Stimulated activated CD8-positive, alpha-beta memory T cell treated with anti-CD3 and anti-CD28 coated beads, Interleukin-12 subunit alpha, Interleukin-12 subunit beta, amount 100 ng/mL, for 4 hours (primary cell): Measurements from ENCODE around the gene DHDDS.
A peak's percentile ranks its signal among the peaks of the same experiment; 100 is the strongest.
"Not testable (repeated sequence)": the region's sequence is repeated elsewhere in the genome, so short reads cannot be mapped to it uniquely, and the experiment has no call there.

Experiments
- DNase-seq: peaks from one replicate; pipeline ENCODE4 v3.0.0-alpha.2; 2020; ENCODE audit warnings: low read depth

The DHDDS gene

GRCh38 chr1:26475989-26476388, 43.9 kb downstream of the DHDDS start:
- DNase-seq = no peak

DNA sequence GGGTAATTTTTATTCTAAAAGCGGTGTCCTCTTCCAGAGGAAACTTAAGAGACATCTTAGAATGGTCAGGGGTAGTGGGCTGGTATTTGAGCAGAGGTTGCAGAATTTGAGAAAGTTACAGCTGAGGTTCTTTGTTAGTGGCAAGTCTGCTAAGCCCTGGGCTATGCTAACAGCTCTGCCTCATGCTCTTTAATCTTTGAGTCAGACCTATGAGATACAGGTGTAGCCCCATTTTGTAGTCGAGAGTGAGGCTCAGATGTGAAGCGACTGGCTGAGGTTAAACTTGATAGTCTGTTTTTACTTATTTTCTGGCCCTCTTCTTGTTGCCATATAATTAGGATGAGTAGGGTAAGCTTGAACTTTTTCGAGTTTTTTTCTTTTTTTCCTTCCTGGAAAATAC, 44.8 kb downstream of the DHDDS start:
- DNase-seq = no peak

DNA sequence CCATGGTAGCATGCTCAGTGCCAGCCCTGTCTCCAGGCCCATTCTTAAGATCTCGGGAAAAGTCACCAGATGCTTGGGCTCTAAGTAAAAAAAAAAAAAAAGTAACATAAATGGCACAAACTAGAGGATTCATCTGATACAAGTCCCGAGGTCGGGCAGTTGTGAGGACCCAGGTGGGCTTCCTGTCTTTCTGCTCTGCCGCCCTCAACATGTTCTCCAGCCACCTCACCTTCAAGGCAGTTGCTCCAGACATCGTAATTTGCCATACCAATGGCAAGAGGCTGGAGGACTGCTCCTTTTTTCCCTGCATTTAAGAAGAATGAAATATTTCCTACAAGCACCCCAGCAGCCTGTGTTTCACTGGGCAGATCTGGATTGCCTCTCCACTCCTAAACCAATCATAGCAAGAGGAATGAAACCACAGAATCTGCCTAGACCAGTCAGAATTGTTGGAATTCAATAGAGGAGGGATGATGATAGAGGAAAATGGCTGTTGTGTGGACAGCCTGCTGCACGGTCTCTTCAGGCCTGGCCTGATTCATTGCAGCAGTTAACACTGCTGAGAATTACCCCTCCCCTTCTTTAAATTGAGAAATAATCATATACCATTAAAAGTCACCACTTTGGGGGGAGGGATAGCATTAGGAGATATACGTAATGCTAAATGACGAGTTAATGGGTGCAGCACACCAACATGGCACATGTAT, 45.5 kb downstream of the DHDDS start:
- DNase-seq = no peak

- no peak for DNase-seq
Measured at GRCh38 chr1:26478159-26478558, 46.0 kb downstream of the DHDDS start.

DNA sequence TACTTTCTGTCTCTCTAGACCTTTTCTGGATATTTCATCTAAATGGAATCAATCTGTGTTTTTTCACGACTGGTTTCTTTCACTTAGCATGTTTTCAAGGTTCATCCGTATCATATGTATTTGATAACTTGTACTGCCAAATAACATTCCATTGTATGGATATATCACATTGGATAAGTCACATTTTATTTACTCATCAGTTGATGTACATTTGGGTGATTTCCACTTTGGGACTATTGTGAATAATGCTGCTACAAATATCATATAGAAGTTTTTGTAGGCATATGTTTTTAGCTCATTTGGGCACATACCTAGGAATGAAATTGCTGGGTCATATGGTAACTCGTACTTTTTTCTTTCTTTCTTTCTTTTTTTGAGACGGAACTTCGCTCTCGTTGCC, 46.9 kb downstream of the DHDDS start:
- DNase-seq = no peak

DNA sequence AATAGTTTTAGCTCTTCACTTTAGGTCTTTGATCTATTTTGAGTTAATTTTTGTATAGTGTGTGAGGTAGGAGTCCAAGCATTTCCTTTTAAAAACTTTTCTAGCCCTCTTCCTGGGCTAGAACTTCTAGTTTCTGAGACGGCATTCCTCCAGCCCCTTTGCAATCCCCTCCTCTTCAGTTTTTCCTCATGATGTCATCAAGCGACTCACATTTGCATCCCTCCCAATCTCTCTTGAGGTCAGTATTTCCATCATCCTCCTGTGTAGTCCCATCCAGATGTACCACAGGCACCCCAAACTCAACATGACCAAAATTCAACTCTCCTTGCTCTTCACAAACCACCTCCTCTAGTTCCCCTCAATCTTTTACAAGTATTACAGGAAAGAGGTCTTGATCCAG, 50.8 kb downstream of the DHDDS start:
- DNase-seq = no peak

GRCh38 chr1:26483980-26484379, 51.9 kb downstream of the DHDDS start:
- no peak for DNase-seq

GRCh38 chr1:26490155-26490554, 58.0 kb downstream of the DHDDS start:
- DNase-seq = no peak

DNA sequence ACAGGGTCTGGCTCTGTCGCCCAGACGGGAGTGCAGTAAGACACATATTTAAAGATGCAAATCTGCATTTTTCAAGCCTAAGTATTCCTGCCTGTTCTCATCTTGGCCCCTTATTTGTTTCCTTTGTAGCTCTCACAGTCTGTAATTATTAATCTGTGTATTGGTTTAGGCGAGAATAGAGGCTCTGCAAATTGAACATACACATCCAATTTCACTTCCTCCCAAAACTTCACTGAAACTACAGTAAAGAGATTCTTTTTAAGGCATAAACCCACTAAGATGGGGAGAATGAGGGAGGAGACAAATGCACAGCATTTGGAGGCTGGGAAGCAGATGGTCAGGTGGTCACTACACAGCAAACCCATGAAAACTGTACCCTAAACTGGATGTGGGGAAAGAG, 61.1 kb downstream of the DHDDS start:
- no peak for DNase-seq

- no peak for DNase-seq
Measured at GRCh38 chr1:26493938-26494337, 61.8 kb downstream of the DHDDS start.

- DNase-seq = no peak
Measured at GRCh38 chr1:26496861-26497260, 64.7 kb downstream of the DHDDS start.

DNA sequence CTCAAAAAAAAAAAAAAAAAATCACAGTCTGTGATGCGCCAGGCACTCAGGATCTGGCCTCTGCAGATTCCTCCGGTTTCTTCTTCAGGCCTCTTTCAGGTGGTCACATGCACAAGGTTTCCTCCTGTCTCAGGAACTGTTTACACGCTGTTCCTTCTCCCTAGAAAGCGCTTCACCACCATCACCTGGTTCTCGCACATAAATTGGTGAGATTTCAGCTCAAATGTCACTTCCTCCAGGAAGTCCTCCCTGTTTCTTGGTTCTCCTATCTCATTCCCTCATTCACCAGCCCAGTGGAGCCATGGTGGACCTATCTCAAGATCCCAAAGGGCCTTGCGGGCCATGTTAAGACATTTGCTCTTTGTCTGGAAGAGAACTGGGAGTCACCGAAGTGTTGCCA, 66.8 kb downstream of the DHDDS start:
- no peak for DNase-seq

DNA sequence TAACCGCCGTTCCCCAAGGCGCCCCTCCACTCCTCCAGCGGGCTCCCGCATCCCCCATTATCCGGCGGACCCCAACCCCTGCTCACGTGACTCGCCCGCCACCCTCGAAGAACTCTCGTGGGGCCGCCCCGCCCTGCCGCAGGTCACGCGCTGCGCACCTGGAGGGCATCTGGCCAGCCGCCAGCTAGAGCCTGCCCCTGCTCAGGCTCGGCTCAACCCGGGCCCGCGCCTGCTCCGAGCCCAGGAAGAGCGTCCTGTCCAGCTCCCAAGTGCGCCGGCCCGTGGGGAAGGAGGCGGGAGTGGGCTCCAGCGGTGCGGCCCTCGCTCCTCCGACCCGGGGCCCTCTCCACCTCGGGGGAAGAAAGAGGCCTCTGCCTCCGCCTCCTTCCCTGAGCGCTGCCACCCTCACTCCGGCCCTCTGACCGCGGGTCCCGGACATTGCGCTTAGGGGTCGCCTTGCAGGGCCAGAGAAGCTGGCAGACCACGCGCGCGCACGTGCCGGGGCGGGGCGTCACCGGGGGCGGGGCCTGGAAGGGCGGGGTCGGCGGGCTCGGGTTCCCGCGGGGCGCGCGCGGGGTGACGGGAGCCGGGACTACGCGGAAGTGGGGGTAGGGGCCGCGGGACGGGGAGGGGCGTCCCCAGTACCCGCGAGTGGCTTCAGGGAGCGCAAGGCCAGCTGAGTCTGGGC, 68.5 kb downstream of the DHDDS start:
- peak; percentile 85 for DNase-seq

GRCh38 chr1:26510711-26511110, 78.6 kb downstream of the DHDDS start:
- not testable (repeated sequence) for DNase-seq

- DNase-seq = not testable (repeated sequence)
Measured at GRCh38 chr1:26515836-26516235, 83.7 kb downstream of the DHDDS start.

GRCh38 chr1:26516987-26517765, 85.1 kb downstream of the DHDDS start:
- DNase-seq = no peak

- no peak for DNase-seq
Measured at GRCh38 chr1:26517766-26518049, 85.6 kb downstream of the DHDDS start.

- no peak for DNase-seq
Measured at GRCh38 chr1:26518355-26518754, 86.2 kb downstream of the DHDDS start.

DNA sequence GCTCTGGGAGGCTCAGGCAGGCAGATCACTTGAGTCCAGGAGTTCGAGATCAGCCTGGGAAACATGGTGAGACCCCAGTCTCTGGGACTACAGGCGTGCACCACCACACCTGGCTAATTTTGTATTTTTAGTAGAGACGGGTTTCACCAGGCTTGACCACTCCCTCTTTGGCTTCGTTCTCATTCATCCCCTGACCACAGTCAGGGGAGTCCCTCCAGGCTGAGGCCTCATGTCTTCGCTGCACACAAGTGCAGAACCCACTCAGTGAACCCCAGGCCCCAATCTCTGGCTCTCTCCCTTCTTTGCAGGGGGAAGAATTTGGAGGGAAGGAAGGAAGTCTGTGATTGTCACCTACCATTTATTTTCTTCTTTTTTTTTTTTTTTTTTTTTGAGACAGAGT, 88.2 kb downstream of the DHDDS start:
- no peak for DNase-seq
